Lower leg skin (tissue), 4 donors: ENCODE measurements around the gene SVBP. TPM values are rescaled to one million over a fixed set of nuclear protein-coding genes. Genes with fewer than 3 reads are reported as not detected.

Experiments
- DNase-seq, 2 donors: peaks; one replicate each; pipeline ENCODE4 v3.0.0-alpha.2; 2019; ENCODE audit warnings: low spot score in 2 of 2
- H3K4me3 ChIP-seq: fragments of 200-600 bp; sonication (generic); 2 replicates; pipeline ENCODE4 v1.5.1; 2017; ENCODE audit warnings: mild to moderate bottlenecking, low read depth; ENCODE audit not compliant: poor library complexity, severe bottlenecking
- POLR2A ChIP-seq, 2 donors: fragments of 450-650 bp; IDR thresholded peaks; one replicate each; pipeline ENCODE4 v1.6.1; 2016 to 2017; ENCODE audit warnings: antibody characterized with exemption in 2 of 2, mild to moderate bottlenecking in 1 of 2, moderate library complexity in 1 of 2
- WGBS, 2 donors: methylation state at CpG; one replicate each; pipeline ENCODE4 v1.1.5; 2018; 5-methylcytosine and 5-hydroxymethylcytosine counted together
- intact Hi-C: fragments of 100-400 bp; cut with DNase I; formaldehyde crosslinking; loops from one replicate; pipeline ENCODE4 v1.15.0; 2023; ENCODE audit warnings: low total_unique reads
- total RNA-seq, 4 donors: library from RNA; depleted of rRNA; stranded (reverse); fragments of >200 nt; gene quantifications; one replicate each; pipeline ENCODE4 v1.1.0, GENCODE V29; 2016
- TF ChIP-seq, protein P1 (sequence below), 3 donors: fragments of 450-650 bp; IDR thresholded peaks; one replicate each; pipeline ENCODE4 v1.5.1; 2016; ENCODE audit warnings: antibody characterized with exemption in 3 of 3, mild to moderate bottlenecking in 3 of 3, moderate library complexity in 2 of 3

The SVBP gene
- total RNA-seq, 4 donors from 2014 or later = 11.2 to 18.1 (median 14.1) TPM

- no peak for DNase-seq
- intact Hi-C loops = no loop called here
- 97 to 100% methylated on average over 2 of the region's 2 CpGs for WGBS, 2 donors
- H3K4me3 ChIP-seq = no peak overlapping the region
- TF ChIP-seq, protein P1, sequence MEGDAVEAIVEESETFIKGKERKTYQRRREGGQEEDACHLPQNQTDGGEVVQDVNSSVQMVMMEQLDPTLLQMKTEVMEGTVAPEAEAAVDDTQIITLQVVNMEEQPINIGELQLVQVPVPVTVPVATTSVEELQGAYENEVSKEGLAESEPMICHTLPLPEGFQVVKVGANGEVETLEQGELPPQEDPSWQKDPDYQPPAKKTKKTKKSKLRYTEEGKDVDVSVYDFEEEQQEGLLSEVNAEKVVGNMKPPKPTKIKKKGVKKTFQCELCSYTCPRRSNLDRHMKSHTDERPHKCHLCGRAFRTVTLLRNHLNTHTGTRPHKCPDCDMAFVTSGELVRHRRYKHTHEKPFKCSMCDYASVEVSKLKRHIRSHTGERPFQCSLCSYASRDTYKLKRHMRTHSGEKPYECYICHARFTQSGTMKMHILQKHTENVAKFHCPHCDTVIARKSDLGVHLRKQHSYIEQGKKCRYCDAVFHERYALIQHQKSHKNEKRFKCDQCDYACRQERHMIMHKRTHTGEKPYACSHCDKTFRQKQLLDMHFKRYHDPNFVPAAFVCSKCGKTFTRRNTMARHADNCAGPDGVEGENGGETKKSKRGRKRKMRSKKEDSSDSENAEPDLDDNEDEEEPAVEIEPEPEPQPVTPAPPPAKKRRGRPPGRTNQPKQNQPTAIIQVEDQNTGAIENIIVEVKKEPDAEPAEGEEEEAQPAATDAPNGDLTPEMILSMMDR (IDR thresholded peaks at IDR 0.05) = no peak
- TF ChIP-seq POLR2A (IDR thresholded peaks at IDR 0.05) = no peak
Observed at GRCh38 chr1:42835422-42835821, 18.2 kb upstream of the SVBP start.

DNA sequence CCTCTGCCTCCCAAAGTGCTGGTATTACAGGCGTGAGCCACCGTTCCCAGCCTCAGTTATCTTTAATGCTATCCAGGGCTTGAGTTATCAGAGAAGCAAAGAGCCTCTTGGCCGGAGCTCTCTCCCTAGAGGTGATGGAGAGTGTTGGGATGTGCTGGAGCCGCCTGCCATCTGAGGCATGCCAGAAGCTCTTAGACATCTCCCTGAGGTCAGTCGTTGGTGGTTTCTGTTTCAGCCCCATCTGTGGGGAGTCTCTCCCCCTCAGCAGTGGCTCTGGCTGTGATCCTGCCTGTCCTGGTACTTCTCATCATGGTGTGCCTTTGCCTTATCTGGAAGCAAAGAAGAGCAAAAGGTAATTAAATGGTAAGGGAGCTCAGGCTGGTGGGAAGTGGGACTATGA is 17.6 kb upstream of the SVBP start:
- intact Hi-C loops = no loop called here
- 88 to 93% methylated on average over 5 of the region's 5 CpGs for WGBS, 2 donors
- no peak overlapping the region for H3K4me3 ChIP-seq
- TF ChIP-seq POLR2A (IDR thresholded peaks at IDR 0.05) = no peak
- TF ChIP-seq, protein P1 (IDR thresholded peaks at IDR 0.05) = no peak
- no peak for DNase-seq

- no peak overlapping the region for H3K4me3 ChIP-seq
- no peak for DNase-seq
- no peak for TF ChIP-seq POLR2A (IDR thresholded peaks at IDR 0.05)
- TF ChIP-seq, protein P1 (IDR thresholded peaks at IDR 0.05) = no peak
- intact Hi-C loops = no loop called here
- whole genome bisulfite sequencing, 2 donors = 85 to 100% methylated on average over 4 of the region's 4 CpGs
Observed at GRCh38 chr1:42833981-42834380, 16.8 kb upstream of the SVBP start.

- intact Hi-C loops = no loop called here
- DNase-seq = no peak
- no peak overlapping the region for H3K4me3 ChIP-seq
- WGBS, 2 donors = 94 to 95% methylated on average over 3 of the region's 3 CpGs
- TF ChIP-seq POLR2A (IDR thresholded peaks at IDR 0.05) = no peak
- TF ChIP-seq, protein P1 (IDR thresholded peaks at IDR 0.05) = no peak
Observed at GRCh38 chr1:42832641-42833240, 15.5 kb upstream of the SVBP start.

- TF ChIP-seq POLR2A (IDR thresholded peaks at IDR 0.05) = no peak
- TF ChIP-seq, protein P1 (IDR thresholded peaks at IDR 0.05) = no peak
- DNase-seq = no peak
- intact Hi-C loops = no loop called here
- H3K4me3 ChIP-seq = no peak overlapping the region
Observed at GRCh38 chr1:42831273-42831672, 14.1 kb upstream of the SVBP start.

- WGBS, 2 donors = 91 to 93% methylated on average over 16 to 17 of the region's 17 CpGs
- TF ChIP-seq, protein P1 (IDR thresholded peaks at IDR 0.05) = no peak
- TF ChIP-seq POLR2A (IDR thresholded peaks at IDR 0.05) = no peak
- intact Hi-C loops = no loop called here
- H3K4me3 ChIP-seq = no peak overlapping the region
- DNase-seq = no peak
Observed at GRCh38 chr1:42830631-42831030, 13.4 kb upstream of the SVBP start.
